ENCODE data around the gene DHDH.
"Not testable (repeated sequence)": the region's sequence is repeated elsewhere in the genome, so short reads cannot be mapped to it uniquely, and the experiment has no call there.

DHDH gene

GRCh38 chr19:48913114-48913889 is 20.2 kb upstream of the DHDH start:
- no peak overlapping the region for H3K4me3 ChIP-seq (ENCODE audit: low read length)
- DNase-seq (ENCODE audit: low read depth, low spot score), result no peak

- DNase-seq (ENCODE audit: low read depth, low spot score), result no peak
Measured at GRCh38 chr19:48914181-48914580, 19.3 kb upstream of the DHDH start.

GRCh38 chr19:48915757-48916156 is 17.7 kb upstream of the DHDH start:
- no peak for DNase-seq (ENCODE audit: low read depth, low spot score)
- no peak overlapping the region for H3K4me3 ChIP-seq (ENCODE audit: low read length)

More at GRCh38 chr19:48914181-48914580, 19.3 kb upstream of the DHDH start:
- H3K4me3 ChIP-seq (ENCODE audit: low read length), result no peak overlapping the region

GRCh38 chr19:48918071-48918470 is 15.4 kb upstream of the DHDH start:
- no peak for DNase-seq (ENCODE audit: low read depth, low spot score)
- H3K4me3 ChIP-seq (ENCODE audit: low read length), result no peak overlapping the region

GRCh38 chr19:48918801-48919247 is 14.7 kb upstream of the DHDH start:
- no peak for DNase-seq (ENCODE audit: low read depth, low spot score)
- no peak overlapping the region for H3K4me3 ChIP-seq (ENCODE audit: low read length)

- not testable (repeated sequence) for H3K4me3 ChIP-seq (ENCODE audit: low read length); DNase-seq (ENCODE audit: low read depth, low spot score)
Measured at GRCh38 chr19:48919271-48919670, 14.2 kb upstream of the DHDH start.

- H3K4me3 ChIP-seq (ENCODE audit: low read length), result no peak overlapping the region
- no peak for DNase-seq (ENCODE audit: low read depth, low spot score)
Measured at GRCh38 chr19:48920949-48921348, 12.6 kb upstream of the DHDH start.

- H3K4me3 ChIP-seq (ENCODE audit: low read length), result no peak overlapping the region
- no peak for DNase-seq (ENCODE audit: low read depth, low spot score)
Measured at GRCh38 chr19:48921721-48922500, 11.6 kb upstream of the DHDH start.

GRCh38 chr19:48922548-48923490 is 10.7 kb upstream of the DHDH start:
- H3K4me3 ChIP-seq (ENCODE audit: low read length), result no peak overlapping the region
- DNase-seq (ENCODE audit: low read depth, low spot score), result no peak

- H3K4me3 ChIP-seq (ENCODE audit: low read length), result no peak overlapping the region
- DNase-seq (ENCODE audit: low read depth, low spot score), result no peak
Measured at GRCh38 chr19:48925240-48925843, 8.2 kb upstream of the DHDH start.

GRCh38 chr19:48925890-48926289 is 7.6 kb upstream of the DHDH start:
- not testable (repeated sequence) for H3K4me3 ChIP-seq (ENCODE audit: low read length); DNase-seq (ENCODE audit: low read depth, low spot score)

GRCh38 chr19:48926909-48927308 is 6.6 kb upstream of the DHDH start:
- no peak for DNase-seq (ENCODE audit: low read depth, low spot score)
- no peak overlapping the region for H3K4me3 ChIP-seq (ENCODE audit: low read length)

- not testable (repeated sequence) for H3K4me3 ChIP-seq (ENCODE audit: low read length); DNase-seq (ENCODE audit: low read depth, low spot score)
Measured at GRCh38 chr19:48927692-48928091, 5.8 kb upstream of the DHDH start.

- no peak for DNase-seq (ENCODE audit: low read depth, low spot score)
- H3K4me3 ChIP-seq (ENCODE audit: low read length), result no peak overlapping the region
Measured at GRCh38 chr19:48928164-48929025, 5.1 kb upstream of the DHDH start.

- H3K4me3 ChIP-seq (ENCODE audit: low read length), result no peak overlapping the region
- DNase-seq (ENCODE audit: low read depth, low spot score), result no peak
Measured at GRCh38 chr19:48934837-48935236, 1.3 kb downstream of the DHDH start.

- no peak for DNase-seq (ENCODE audit: low read depth, low spot score)
- no peak overlapping the region for H3K4me3 ChIP-seq (ENCODE audit: low read length)
Measured at GRCh38 chr19:48935864-48936263, 2.4 kb downstream of the DHDH start.

GRCh38 chr19:48938256-48938655 is 4.8 kb downstream of the DHDH start:
- DNase-seq (ENCODE audit: low read depth, low spot score), result no peak
- H3K4me3 ChIP-seq (ENCODE audit: low read length), result no peak overlapping the region

- no peak for DNase-seq (ENCODE audit: low read depth, low spot score)
- H3K4me3 ChIP-seq (ENCODE audit: low read length), result no peak overlapping the region
Measured at GRCh38 chr19:48940902-48941301, 7.4 kb downstream of the DHDH start.

All from Jurkat, Clone E6-1 (cell line).